CD14-positive monocyte (primary cell): ENCODE results near the gene RWDD3. TPM values are rescaled to one million over a fixed set of nuclear protein-coding genes. Genes with fewer than 3 reads are reported as not detected.

Experiments
- DNase-seq, 3 donors: peaks; one replicate each; pipeline ENCODE4 v3.0.0-alpha.2; 2011 to 2022
- H2AFZ ChIP-seq: 2 replicates; pipeline ENCODE4 v1.6.0; 2012; ENCODE audit warnings: mild to moderate bottlenecking, low read depth, low read length, inconsistent platforms; ENCODE audit not compliant: insufficient read depth, poor library complexity, severe bottlenecking
- H3K27ac ChIP-seq, 2 donors: 1 replicate in 1 of 2; 2 replicates in 1 of 2; pipeline ENCODE4 v1.5.1; 2012 to 2013; ENCODE audit warnings: low read length in 2 of 2, control low read depth in 1 of 2, inconsistent platforms in 1 of 2, low read depth in 1 of 2, mild to moderate bottlenecking in 1 of 2
- H3K27me3 ChIP-seq, 2 donors: one replicate each; pipeline versions ENCODE4 v1.6.0 to v1.6.1; 2011 to 2013; ENCODE audit warnings: low read length in 2 of 2; ENCODE audit not compliant: control insufficient read depth in 2 of 2, insufficient read depth in 2 of 2
- H3K36me3 ChIP-seq, 2 donors: replicated peaks in 1 of 2; 1 replicate in 1 of 2; 2 replicates in 1 of 2; pipeline versions ENCODE4 v1.5.1 to v1.6.1; 2012 to 2013; ENCODE audit warnings: low read length in 2 of 2, control low read depth in 1 of 2, inconsistent platforms in 1 of 2, mild to moderate bottlenecking in 1 of 2; ENCODE audit not compliant: insufficient read depth in 2 of 2, control insufficient read depth in 1 of 2
- H3K4me1 ChIP-seq, 2 donors: 1 replicate in 1 of 2; 2 replicates in 1 of 2; pipeline versions ENCODE4 v1.5.1 to v1.6.1; 2012 to 2013; ENCODE audit warnings: low read length in 2 of 2, control low read depth in 1 of 2, inconsistent platforms in 1 of 2, mild to moderate bottlenecking in 1 of 2, moderate library complexity in 1 of 2; ENCODE audit not compliant: insufficient read depth in 2 of 2, control insufficient read depth in 1 of 2
- H3K4me2 ChIP-seq: replicated peaks from 2 replicates; pipeline ENCODE3; 2012; ENCODE audit warnings: low read length, moderate library complexity, mild to moderate bottlenecking; ENCODE audit not compliant: poor library complexity, severe bottlenecking; ENCODE audit errors: extremely low read depth
- H3K4me3 ChIP-seq, 3 experiments: fragments of 200-600 bp in 1 of 3; sonication (generic) in 1 of 3; replicated peaks in 1 of 3; 1 replicate in 2 of 3; 2 replicates in 1 of 3; pipeline ENCODE4 v1.5.1; 2011 to 2013; ENCODE audit warnings: low read length in 3 of 3, mild to moderate bottlenecking in 3 of 3, control low read depth in 2 of 3, low read depth in 2 of 3, inconsistent platforms in 1 of 3, moderate library complexity in 1 of 3
- H3K79me2 ChIP-seq: 2 replicates; pipeline ENCODE4 v1.6.0; 2012; ENCODE audit warnings: mild to moderate bottlenecking, control low read depth, inconsistent platforms, low read length, moderate library complexity; ENCODE audit not compliant: insufficient read depth
- H3K9ac ChIP-seq: 2 replicates; pipeline ENCODE4 v1.6.0; 2017; ENCODE audit warnings: low read length, mild to moderate bottlenecking; ENCODE audit not compliant: insufficient read depth, poor library complexity, severe bottlenecking
- H3K9me3 ChIP-seq, 2 donors: replicated peaks in 1 of 2; 1 replicate in 1 of 2; 2 replicates in 1 of 2; pipeline versions ENCODE4 v1.5.1 to v1.6.1; 2012 to 2013; ENCODE audit warnings: low read length in 2 of 2, control low read depth in 1 of 2; ENCODE audit not compliant: control insufficient read depth in 1 of 2, insufficient read depth in 1 of 2
- H4K20me1 ChIP-seq: 2 replicates; pipeline ENCODE4 v1.6.0; 2012; ENCODE audit warnings: mild to moderate bottlenecking, low read length, control low read depth, moderate library complexity; ENCODE audit not compliant: insufficient read depth
- H3K27ac Mint-ChIP-seq, 7 donors: one replicate each; pipeline ENCODE4 v1.8.0; 2020; ENCODE audit warnings: mild to moderate bottlenecking in 7 of 7, mixed read lengths in 7 of 7, moderate library complexity in 6 of 7, inconsistent platforms in 2 of 7
- H3K27me3 Mint-ChIP-seq, 3 donors: one replicate each; pipeline ENCODE4 v1.8.0; 2021 to 2022; ENCODE audit warnings: low read depth in 3 of 3, mild to moderate bottlenecking in 3 of 3, mixed read lengths in 3 of 3, moderate library complexity in 3 of 3, inconsistent platforms in 1 of 3
- H3K36me3 Mint-ChIP-seq, 2 donors: one replicate each; pipeline ENCODE4 v1.8.0; 2020; ENCODE audit warnings: mixed read lengths in 2 of 2, inconsistent platforms in 1 of 2, mild to moderate bottlenecking in 1 of 2
- H3K4me1 Mint-ChIP-seq: one replicate; pipeline ENCODE4 v1.8.0; 2020; ENCODE audit warnings: mild to moderate bottlenecking, mixed read lengths
- H3K4me3 Mint-ChIP-seq, 2 donors: one replicate each; pipeline ENCODE4 v1.8.0; 2020; ENCODE audit warnings: mild to moderate bottlenecking in 2 of 2, mixed read lengths in 2 of 2, moderate library complexity in 1 of 2
- H3K9me3 Mint-ChIP-seq, 7 donors: one replicate each; pipeline ENCODE4 v1.8.0; 2020 to 2022; ENCODE audit warnings: mixed read lengths in 7 of 7, mild to moderate bottlenecking in 6 of 7, moderate library complexity in 6 of 7, inconsistent platforms in 2 of 7
- CTCF ChIP-seq: fragments of 200-600 bp; IDR thresholded peaks from one replicate; pipeline ENCODE4 v1.8.0; 2022; ENCODE audit warnings: antibody characterized with exemption, mild to moderate bottlenecking
- WGBS: methylation state at CpG from one replicate; pipeline ENCODE4 v1.1.5; 2013; ENCODE audit warnings: missing lambda C conversion rate; ENCODE audit not compliant: insufficient coverage; 5-methylcytosine and 5-hydroxymethylcytosine counted together
- intact Hi-C, 2 donors: fragments of 100-400 bp; cut with micrococcal nuclease; formaldehyde crosslinking; loops; one replicate each; pipeline versions ENCODE4 v1.15.0 to v1.15.1; 2023
- polyA plus RNA-seq, 3 donors: library from polyadenylated mRNA; depleted of rRNA in 1 of 3; unstranded in 2 of 3; stranded (reverse) in 1 of 3; fragments of 300-500 nt in 2 of 3; fragments of >200 nt in 1 of 3; fragmentation: Illumina TruSeq in 2 of 3; gene quantifications; 1 replicate in 2 of 3; 2 replicates in 1 of 3; pipeline ENCODE4 v1.2.3, GENCODE V29; 2012 to 2021

Gene RWDD3
- polyA plus RNA-seq, 3 donors = 9.2 to 20.1 (median 18.1) TPM

- no peak overlapping the region for H2AFZ ChIP-seq
- H4K20me1 ChIP-seq = no peaks in the 10 kb centered on the region
- H3K27ac ChIP-seq = no peak overlapping the region
- intact Hi-C loops = no loop called here
- Mint-ChIP-seq H3K27me3 (peaks cover 0 to 3% (median 0%) of the 10 kb centered on the region in 3 donors), H3K27ac (no peak overlapping the region), H3K36me3 (no peaks in the 10 kb centered on the region), H3K4me3 (no peak overlapping the region), H3K4me1 (no peaks in the 10 kb centered on the region), H3K9me3 (peaks cover 1 to 9% (median 4%) of the 10 kb centered on the region in 7 donors)
- WGBS = no CpG with 5 or more reads among the region's 7 CpGs
- TF ChIP-seq CTCF = no peak
- H3K27me3 ChIP-seq = no peaks in the 10 kb centered on the region
- no peak overlapping the region for H3K4me3 ChIP-seq
- no peaks in the 10 kb centered on the region for H3K36me3 ChIP-seq
- H3K4me2 ChIP-seq = no peak overlapping the region
- H3K9ac ChIP-seq = no peak overlapping the region
- H3K9me3 ChIP-seq = no peaks in the 10 kb centered on the region
- no peaks in the 10 kb centered on the region for H3K4me1 ChIP-seq
- no peaks in the 10 kb centered on the region for H3K79me2 ChIP-seq
- DNase-seq = no peak
Measured at GRCh38 chr1:95276429-95276828, 42.4 kb downstream of the RWDD3 start.

- no peak for DNase-seq
Measured at GRCh38 chr1:95278173-95279006, 44.4 kb downstream of the RWDD3 start.

More at GRCh38 chr1:95278173-95279006, 44.4 kb downstream of the RWDD3 start:
- no peaks in the 10 kb centered on the region for H4K20me1 ChIP-seq
- Mint-ChIP-seq H3K36me3 (no peaks in the 10 kb centered on the region), H3K27ac (no peak overlapping the region), H3K27me3 (peaks cover 0 to 3% (median 0%) of the 10 kb centered on the region in 3 donors), H3K9me3 (peaks cover 1 to 7% (median 3%) of the 10 kb centered on the region in 7 donors), H3K4me3 (no peak overlapping the region), H3K4me1 (no peaks in the 10 kb centered on the region)
- no peaks in the 10 kb centered on the region for H3K36me3 ChIP-seq
- intact Hi-C loops = no loop called here
- no peaks in the 10 kb centered on the region for H3K4me1 ChIP-seq
- no peaks in the 10 kb centered on the region for H3K79me2 ChIP-seq
- no CpG with 5 or more reads among the region's 4 CpGs for WGBS
- H2AFZ ChIP-seq = no peak overlapping the region
- no peak overlapping the region for H3K9ac ChIP-seq
- H3K27me3 ChIP-seq = no peaks in the 10 kb centered on the region
- no peaks in the 10 kb centered on the region for H3K9me3 ChIP-seq
- H3K4me3 ChIP-seq = no peak overlapping the region
- H3K27ac ChIP-seq = no peak overlapping the region
- no peak overlapping the region for H3K4me2 ChIP-seq
- no peak for TF ChIP-seq CTCF
